Stimulated activated naive CD8-positive, alpha-beta T cell treated with anti-CD3 and anti-CD28 coated beads, Interleukin-15, Interleukin-2, amounts not matched to agents 100 ng/mL and 50 ng/mL, for 24 hours (primary cell): ENCODE results near the gene TMEM263.
"Not testable (repeated sequence)": the region's sequence is repeated elsewhere in the genome, so short reads cannot be mapped to it uniquely, and the experiment has no call there.

ENCODE experiments used
- H3K27ac Mint-ChIP-seq: one replicate; pipeline ENCODE4 v1.8.0; 2021; ENCODE audit warnings: mild to moderate bottlenecking, mixed read lengths
- H3K27me3 Mint-ChIP-seq: one replicate; pipeline ENCODE4 v1.8.0; 2021; ENCODE audit warnings: mixed read lengths
- H3K36me3 Mint-ChIP-seq: one replicate; pipeline ENCODE4 v1.8.0; 2021; ENCODE audit warnings: low read depth, mixed read lengths
- H3K4me1 Mint-ChIP-seq: one replicate; pipeline ENCODE4 v1.8.0; 2021; ENCODE audit warnings: low read depth, mixed read lengths
- H3K4me3 Mint-ChIP-seq: one replicate; pipeline ENCODE4 v1.8.0; 2021; ENCODE audit warnings: mild to moderate bottlenecking, mixed read lengths
- H3K9me3 Mint-ChIP-seq: one replicate; pipeline ENCODE4 v1.8.0; 2021; ENCODE audit warnings: mixed read lengths

The TMEM263 gene

DNA sequence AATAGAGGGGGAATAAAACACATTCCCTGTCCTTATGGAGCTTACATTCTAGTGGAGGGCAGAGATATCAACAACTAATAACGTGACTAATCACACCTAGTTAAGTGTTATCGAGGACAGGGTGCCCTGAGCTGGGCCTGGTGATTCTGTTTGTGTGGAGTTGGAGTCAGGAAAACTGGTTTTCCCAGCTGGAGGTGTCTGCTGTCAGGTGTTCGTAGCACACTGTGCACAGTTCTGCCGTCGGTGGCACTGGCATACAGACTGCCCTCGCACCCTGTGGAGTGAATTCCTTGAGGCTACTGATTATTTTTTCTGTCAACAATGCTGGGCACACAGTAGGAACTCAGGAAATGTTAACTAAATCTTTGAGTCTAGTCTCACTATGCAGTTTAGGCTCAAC lies 32.1 kb downstream of the TMEM263 start:
- Mint-ChIP-seq H3K4me3 (peak overlapping the region; percentile 91), H3K9me3 (peaks cover 17% of the 10 kb centered on the region), H3K36me3 (peaks cover 26% of the 10 kb centered on the region), H3K27ac (no peak overlapping the region), H3K4me1 (peaks cover 42% of the 10 kb centered on the region), H3K27me3 (no peaks in the 10 kb centered on the region)

DNA sequence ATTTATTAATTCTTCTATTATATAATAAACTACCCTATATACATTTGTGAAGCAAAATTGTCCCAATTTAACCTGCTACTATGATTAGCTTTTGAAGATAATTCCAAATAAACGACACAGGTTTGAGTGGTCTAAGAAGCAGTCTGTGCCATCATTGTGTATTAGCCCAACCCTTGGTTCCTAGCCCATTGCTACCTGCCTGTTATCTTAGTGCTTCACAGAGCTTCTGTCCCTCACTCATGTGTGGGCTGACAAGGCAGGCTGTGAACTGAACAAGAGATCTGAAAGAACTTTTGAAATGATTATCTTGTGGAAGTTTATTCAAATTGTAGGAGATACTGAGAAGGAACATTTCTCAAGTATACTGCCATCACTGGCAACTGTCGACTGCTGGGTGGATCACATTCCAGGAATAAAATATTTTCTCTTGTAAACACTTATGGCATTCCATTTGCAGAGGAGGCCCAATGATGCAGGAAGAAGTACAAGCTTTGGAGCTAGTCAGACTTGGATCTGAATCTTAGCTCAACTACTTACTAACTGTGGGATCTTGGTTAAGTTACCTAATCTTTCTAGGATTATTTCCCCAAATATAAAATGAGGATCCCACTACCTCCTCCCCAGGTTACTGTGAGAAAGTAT lies 39.0 kb downstream of the TMEM263 start:
- H3K27ac Mint-ChIP-seq = no peak overlapping the region
- H3K27me3 Mint-ChIP-seq = no peaks in the 10 kb centered on the region
- H3K36me3 Mint-ChIP-seq = peaks cover 31% of the 10 kb centered on the region
- H3K4me1 Mint-ChIP-seq = no peaks in the 10 kb centered on the region
- no peak overlapping the region for H3K4me3 Mint-ChIP-seq
- H3K9me3 Mint-ChIP-seq = no peaks in the 10 kb centered on the region

DNA sequence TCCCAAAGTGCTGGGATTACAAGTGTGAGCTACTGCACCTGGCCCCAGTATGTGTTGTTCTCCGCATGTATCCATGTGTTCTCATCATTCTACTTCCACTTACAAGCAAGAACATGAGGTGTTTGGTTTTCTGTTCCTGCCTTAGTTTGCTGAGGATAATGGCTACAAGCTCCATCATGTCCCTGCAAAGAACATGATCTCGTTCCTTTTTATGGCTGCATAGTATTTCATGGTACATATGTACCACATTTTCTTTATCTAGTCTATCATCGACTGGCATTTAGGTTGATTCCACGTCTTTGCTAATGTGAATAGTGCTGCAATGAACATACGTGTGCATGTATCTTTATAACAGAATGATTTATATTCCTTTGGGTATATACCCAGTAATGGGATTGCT lies 40.4 kb downstream of the TMEM263 start:
- not testable (repeated sequence) for H3K4me3 Mint-ChIP-seq, H3K27me3 Mint-ChIP-seq, H3K27ac Mint-ChIP-seq, H3K9me3 Mint-ChIP-seq, H3K4me1 Mint-ChIP-seq
- H3K36me3 Mint-ChIP-seq = peaks cover 43% of the 10 kb centered on the region

DNA sequence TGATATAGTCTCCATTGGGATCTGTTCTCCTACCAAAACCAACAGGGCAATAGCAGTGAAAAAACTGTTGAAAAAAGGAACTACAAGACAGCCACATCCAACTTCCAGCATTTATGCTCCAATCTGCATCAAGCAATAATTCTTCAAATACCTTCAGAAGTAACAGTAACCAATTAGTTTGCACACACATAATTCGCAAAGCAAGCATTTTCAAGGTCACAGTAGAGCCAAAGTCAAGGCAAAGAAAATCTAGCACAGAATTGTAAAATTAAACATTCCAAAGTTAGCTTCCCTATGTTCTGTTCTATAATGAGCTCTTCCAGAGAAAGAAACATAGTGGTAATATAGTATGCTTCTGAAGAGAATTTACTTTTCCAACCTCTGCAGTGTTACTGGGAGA lies 42.2 kb downstream of the TMEM263 start:
- no peaks in the 10 kb centered on the region for H3K27me3 Mint-ChIP-seq
- peaks cover 55% of the 10 kb centered on the region for H3K36me3 Mint-ChIP-seq
- no peak overlapping the region for H3K4me3 Mint-ChIP-seq
- H3K9me3 Mint-ChIP-seq = no peaks in the 10 kb centered on the region
- H3K4me1 Mint-ChIP-seq = no peaks in the 10 kb centered on the region
- H3K27ac Mint-ChIP-seq = no peak overlapping the region

DNA sequence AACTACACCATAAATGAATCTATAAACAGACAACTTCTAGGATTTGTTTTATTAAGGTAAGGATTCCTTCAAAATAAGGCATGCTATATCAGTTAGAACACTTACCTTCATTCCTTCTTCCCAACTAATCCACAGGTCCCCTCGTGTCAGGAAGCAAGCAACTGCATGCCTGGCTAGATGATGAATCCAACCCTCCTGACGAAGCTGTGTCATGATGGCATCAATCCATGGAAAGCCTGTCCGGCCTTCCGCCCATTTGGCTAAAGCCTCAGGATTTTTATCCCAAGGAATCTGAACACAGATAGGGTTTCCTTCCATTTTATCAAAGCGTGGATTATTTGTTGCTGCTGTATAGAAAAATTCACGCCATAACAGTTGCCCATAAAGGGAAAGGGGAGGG lies 43.7 kb downstream of the TMEM263 start:
- no peaks in the 10 kb centered on the region for H3K9me3 Mint-ChIP-seq
- H3K27ac Mint-ChIP-seq = no peak overlapping the region
- peaks cover 58% of the 10 kb centered on the region for H3K36me3 Mint-ChIP-seq
- H3K4me1 Mint-ChIP-seq = no peaks in the 10 kb centered on the region
- H3K4me3 Mint-ChIP-seq = no peak overlapping the region
- H3K27me3 Mint-ChIP-seq = no peaks in the 10 kb centered on the region

DNA sequence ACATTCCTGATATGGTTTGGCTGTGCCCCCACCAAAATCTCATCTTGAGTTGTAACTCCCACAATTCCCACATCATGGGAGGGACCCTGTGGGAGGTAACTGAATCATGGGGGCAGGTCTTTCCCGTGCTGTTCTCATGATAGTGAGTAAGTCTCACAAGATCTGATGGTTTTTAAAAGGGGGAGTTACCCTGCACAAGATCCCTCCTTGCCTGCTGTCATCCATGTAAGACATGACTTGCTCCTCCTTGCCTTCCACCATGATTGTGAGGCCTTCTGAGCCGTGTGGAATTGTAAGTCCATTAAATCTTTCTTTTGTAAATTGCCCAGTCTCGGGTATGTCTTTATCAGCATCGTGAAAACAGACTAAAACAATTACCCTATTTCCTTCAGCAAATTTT lies 47.0 kb downstream of the TMEM263 start:
- H3K9me3 Mint-ChIP-seq, H3K4me3 Mint-ChIP-seq, H3K27ac Mint-ChIP-seq, H3K4me1 Mint-ChIP-seq, H3K27me3 Mint-ChIP-seq: not testable (repeated sequence)
- peaks cover 41% of the 10 kb centered on the region for H3K36me3 Mint-ChIP-seq

DNA sequence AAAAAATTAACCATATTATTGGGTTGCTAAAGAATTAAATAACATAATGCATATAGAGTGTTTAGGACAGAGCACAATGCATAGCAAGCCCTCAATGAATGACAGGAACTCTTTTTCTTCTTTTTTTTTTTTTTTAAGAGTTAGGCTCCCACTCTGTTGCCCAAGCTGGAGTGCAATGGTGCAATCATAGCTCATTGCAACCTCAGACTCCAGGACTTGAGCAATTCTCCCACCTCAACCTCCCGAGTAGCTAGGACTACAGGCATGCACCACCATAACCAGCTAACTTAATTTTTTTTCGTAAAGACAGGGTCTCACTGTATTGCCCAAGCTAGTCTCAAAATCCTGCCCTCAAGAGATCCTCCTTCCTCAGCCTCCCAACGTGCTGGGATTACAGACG lies 51.7 kb downstream of the TMEM263 start:
- Mint-ChIP-seq H3K36me3 (peaks cover 40% of the 10 kb centered on the region), H3K4me3 (no peak overlapping the region), H3K27ac (no peak overlapping the region), H3K9me3 (no peaks in the 10 kb centered on the region), H3K27me3 (no peaks in the 10 kb centered on the region), H3K4me1 (no peaks in the 10 kb centered on the region)

DNA sequence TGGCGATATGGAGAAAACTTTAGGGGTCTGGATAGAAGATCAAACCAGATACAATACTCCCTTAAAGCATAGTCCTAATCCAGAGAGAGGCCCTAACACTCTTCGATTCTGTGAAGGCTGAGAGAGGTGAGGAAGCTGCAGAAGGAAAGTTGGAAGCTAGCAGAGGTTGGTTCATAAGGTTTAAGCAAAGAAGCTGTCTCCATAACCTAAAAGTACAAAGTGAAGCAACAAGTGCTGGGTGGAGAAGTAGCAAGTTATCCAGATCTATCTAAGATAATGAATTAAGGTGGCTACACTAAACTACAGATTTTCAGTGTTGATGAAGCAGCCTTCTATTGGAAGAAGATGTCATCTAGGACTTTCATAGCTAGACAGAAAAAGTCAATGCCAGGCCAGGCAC lies 55.8 kb downstream of the TMEM263 start:
- peaks cover 30% of the 10 kb centered on the region for H3K36me3 Mint-ChIP-seq
- no peaks in the 10 kb centered on the region for H3K9me3 Mint-ChIP-seq
- no peak overlapping the region for H3K27ac Mint-ChIP-seq
- no peak overlapping the region for H3K4me3 Mint-ChIP-seq
- H3K4me1 Mint-ChIP-seq = no peaks in the 10 kb centered on the region
- H3K27me3 Mint-ChIP-seq = no peaks in the 10 kb centered on the region

DNA sequence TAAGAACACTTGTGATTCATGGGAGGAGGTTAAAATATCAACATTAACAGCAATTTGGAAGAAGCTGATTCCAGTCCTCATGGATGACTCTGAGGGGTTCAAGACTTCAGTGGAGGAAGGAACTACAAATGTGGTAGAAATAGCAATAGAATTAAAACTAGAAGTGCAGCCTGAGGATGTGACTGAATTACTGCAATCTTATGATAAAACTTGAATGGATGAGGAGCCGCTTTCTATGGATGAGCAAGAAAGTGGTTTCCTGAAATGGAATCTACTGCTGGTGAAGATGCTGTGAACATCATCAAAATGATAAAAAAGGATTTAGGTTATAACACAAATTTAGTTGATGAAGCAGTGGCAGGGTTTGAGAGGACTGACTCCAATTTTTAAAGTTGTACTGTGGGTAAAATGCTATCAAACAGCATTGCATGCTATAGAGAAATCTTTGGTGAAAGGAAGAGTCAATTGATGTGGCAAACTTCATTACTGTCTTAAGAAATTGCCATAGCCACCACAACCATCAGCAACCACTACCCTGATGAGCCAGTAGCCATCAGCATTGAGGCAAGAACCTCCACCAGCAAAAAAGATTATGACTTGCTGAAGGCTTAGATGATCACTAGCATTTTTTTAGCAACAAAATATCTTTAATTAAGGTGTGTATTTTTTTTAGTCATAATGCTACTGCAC lies 57.2 kb downstream of the TMEM263 start:
- H3K9me3 Mint-ChIP-seq = no peaks in the 10 kb centered on the region
- no peaks in the 10 kb centered on the region for H3K27me3 Mint-ChIP-seq
- H3K4me1 Mint-ChIP-seq = no peaks in the 10 kb centered on the region
- H3K27ac Mint-ChIP-seq = no peak overlapping the region
- H3K36me3 Mint-ChIP-seq = peaks cover 44% of the 10 kb centered on the region
- H3K4me3 Mint-ChIP-seq = no peak overlapping the region

DNA sequence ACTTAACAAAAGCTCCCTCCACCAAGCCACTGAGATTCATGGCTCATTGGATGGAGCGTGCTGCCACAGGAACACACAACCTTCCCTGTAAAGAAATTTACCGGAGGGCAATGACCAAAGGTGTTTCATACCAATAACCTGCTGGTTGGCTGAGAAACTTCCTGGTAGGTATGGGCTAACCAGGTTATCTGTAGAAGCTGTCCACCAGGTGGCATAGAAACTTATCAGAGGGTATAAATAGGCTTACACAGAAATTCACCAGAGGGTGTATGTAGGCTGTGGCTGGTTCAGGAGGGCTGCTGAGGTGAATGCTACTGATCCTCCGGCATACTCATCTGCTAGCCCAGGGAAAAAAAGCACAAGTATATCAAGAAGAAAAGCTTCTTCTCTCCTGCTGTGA lies 58.3 kb downstream of the TMEM263 start:
- Mint-ChIP-seq H3K4me1 (no peaks in the 10 kb centered on the region), H3K36me3 (peaks cover 40% of the 10 kb centered on the region), H3K9me3 (no peaks in the 10 kb centered on the region), H3K27me3 (no peaks in the 10 kb centered on the region), H3K4me3 (no peak overlapping the region), H3K27ac (no peak overlapping the region)

DNA sequence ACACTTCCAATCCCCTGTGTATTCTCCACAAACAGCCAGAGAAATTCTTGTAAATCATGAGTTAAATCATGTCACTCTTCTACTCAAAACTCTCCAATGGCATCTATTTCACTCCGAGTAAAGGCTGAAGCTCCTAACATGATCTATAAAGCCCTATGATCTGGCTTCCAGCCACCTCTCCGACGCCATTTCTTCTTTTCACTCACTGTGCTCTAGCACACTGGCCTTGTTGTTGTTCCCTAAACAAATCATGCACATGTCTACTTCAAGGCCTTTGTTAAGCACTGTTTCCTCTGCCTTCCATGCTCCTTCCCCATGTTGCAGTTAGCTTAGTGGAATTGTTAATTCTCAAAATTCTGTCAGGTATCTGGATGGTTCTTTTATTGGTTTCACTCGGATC lies 61.3 kb downstream of the TMEM263 start:
- H3K27me3 Mint-ChIP-seq = no peaks in the 10 kb centered on the region
- H3K27ac Mint-ChIP-seq = no peak overlapping the region
- H3K36me3 Mint-ChIP-seq = peaks cover 37% of the 10 kb centered on the region
- no peaks in the 10 kb centered on the region for H3K4me1 Mint-ChIP-seq
- H3K4me3 Mint-ChIP-seq = no peak overlapping the region
- H3K9me3 Mint-ChIP-seq = no peaks in the 10 kb centered on the region

DNA sequence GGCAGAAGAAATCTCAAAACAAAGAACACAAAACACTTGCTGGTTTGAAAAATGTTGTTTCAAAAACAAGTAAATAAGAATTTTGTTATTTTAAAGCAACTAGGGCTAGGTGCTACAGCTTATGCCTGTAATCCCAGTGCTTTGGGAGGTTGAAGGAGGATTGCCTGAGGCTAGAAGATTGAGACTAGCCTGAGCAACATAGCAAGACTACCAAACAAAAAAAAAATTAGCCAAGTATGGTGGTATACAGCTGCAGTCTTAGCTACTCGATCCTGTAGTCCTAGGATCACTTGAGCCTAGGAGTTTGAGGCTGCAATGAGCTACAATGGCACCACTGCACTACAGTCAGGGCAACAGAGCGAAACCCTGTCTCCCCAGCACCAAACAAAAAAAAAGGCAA lies 63.8 kb downstream of the TMEM263 start:
- Mint-ChIP-seq H3K27ac (no peak overlapping the region), H3K4me3 (no peak overlapping the region), H3K9me3 (no peaks in the 10 kb centered on the region), H3K36me3 (peaks cover 37% of the 10 kb centered on the region), H3K4me1 (no peaks in the 10 kb centered on the region), H3K27me3 (no peaks in the 10 kb centered on the region)
